Activated naive CD4-positive, alpha-beta T cell treated with anti-CD3 and anti-CD28 coated beads, Interleukin-2, amount 50 U/mL, for 24 hours (primary cell): ENCODE data around the gene FGA.

ENCODE experiments used
- H3K27ac Mint-ChIP-seq: one replicate; pipeline ENCODE4 v1.8.0; 2021; ENCODE audit warnings: mild to moderate bottlenecking, mixed read lengths
- H3K27me3 Mint-ChIP-seq: one replicate; pipeline ENCODE4 v1.8.0; 2021; ENCODE audit warnings: mixed read lengths
- H3K36me3 Mint-ChIP-seq: one replicate; pipeline ENCODE4 v1.8.0; 2021; ENCODE audit warnings: mixed read lengths
- H3K4me1 Mint-ChIP-seq: one replicate; pipeline ENCODE4 v1.8.0; 2021; ENCODE audit warnings: mixed read lengths
- H3K4me3 Mint-ChIP-seq: one replicate; pipeline ENCODE4 v1.8.0; 2021; ENCODE audit warnings: mild to moderate bottlenecking, mixed read lengths
- H3K9me3 Mint-ChIP-seq: one replicate; pipeline ENCODE4 v1.8.0; 2021; ENCODE audit warnings: mixed read lengths

FGA gene

GRCh38 chr4:154590329-154591006 is at the start of gene FGA:
FGA (minus strand) TSS chr4:154590742; CDS start chr4:154590687, 55 bp downstream.
- Mint-ChIP-seq H3K36me3 (no peaks in the 10 kb centered on the region), H3K4me1 (no peaks in the 10 kb centered on the region)

GRCh38 chr4:154634058-154634457 is 43.5 kb upstream of the FGA start:
- Mint-ChIP-seq H3K36me3 (no peaks in the 10 kb centered on the region), H3K4me1 (no peaks in the 10 kb centered on the region), H3K9me3 (no peaks in the 10 kb centered on the region), H3K4me3 (no peak overlapping the region), H3K27ac (no peak overlapping the region), H3K27me3 (peaks cover 18% of the 10 kb centered on the region)

More at GRCh38 chr4:154590329-154591006, at the start of gene FGA:
- H3K27me3 Mint-ChIP-seq, result peaks cover 26% of the 10 kb centered on the region
- no peak within 1 kb of the TSS for H3K4me3 Mint-ChIP-seq
- H3K27ac Mint-ChIP-seq, result no peak within 1 kb of the TSS
- no peaks in the 10 kb centered on the region for H3K9me3 Mint-ChIP-seq

- H3K27me3 Mint-ChIP-seq, result peaks cover 11% of the 10 kb centered on the region
- H3K9me3 Mint-ChIP-seq, result no peaks in the 10 kb centered on the region
- H3K4me3 Mint-ChIP-seq, result no peak overlapping the region
- no peaks in the 10 kb centered on the region for H3K36me3 Mint-ChIP-seq
- no peaks in the 10 kb centered on the region for H3K4me1 Mint-ChIP-seq
- H3K27ac Mint-ChIP-seq, result no peak overlapping the region
Observed at GRCh38 chr4:154631828-154632227, 41.3 kb upstream of the FGA start.

- Mint-ChIP-seq H3K27me3 (peaks cover 15% of the 10 kb centered on the region), H3K4me1 (no peaks in the 10 kb centered on the region), H3K36me3 (no peaks in the 10 kb centered on the region), H3K9me3 (no peaks in the 10 kb centered on the region), H3K4me3 (no peak overlapping the region), H3K27ac (no peak overlapping the region)
Observed at GRCh38 chr4:154630324-154630723, 39.8 kb upstream of the FGA start.

GRCh38 chr4:154626793-154627484 is 36.4 kb upstream of the FGA start:
- no peak overlapping the region for H3K4me3 Mint-ChIP-seq
- no peak overlapping the region for H3K27ac Mint-ChIP-seq

GRCh38 chr4:154625971-154626370 is 35.4 kb upstream of the FGA start:
- peaks cover 6% of the 10 kb centered on the region for H3K27me3 Mint-ChIP-seq
- H3K4me1 Mint-ChIP-seq, result no peaks in the 10 kb centered on the region
- peak overlapping the region; percentile 51 for H3K4me3 Mint-ChIP-seq
- H3K27ac Mint-ChIP-seq, result no peak overlapping the region
- H3K9me3 Mint-ChIP-seq, result no peaks in the 10 kb centered on the region
- H3K36me3 Mint-ChIP-seq, result no peaks in the 10 kb centered on the region

More at GRCh38 chr4:154626793-154627484, 36.4 kb upstream of the FGA start:
- peaks cover 7% of the 10 kb centered on the region for H3K27me3 Mint-ChIP-seq
- no peaks in the 10 kb centered on the region for H3K4me1 Mint-ChIP-seq
- H3K36me3 Mint-ChIP-seq, result no peaks in the 10 kb centered on the region
- H3K9me3 Mint-ChIP-seq, result no peaks in the 10 kb centered on the region

- H3K36me3 Mint-ChIP-seq, result no peaks in the 10 kb centered on the region
- H3K4me1 Mint-ChIP-seq, result no peaks in the 10 kb centered on the region
- no peak overlapping the region for H3K27ac Mint-ChIP-seq
- no peak overlapping the region for H3K4me3 Mint-ChIP-seq
- no peaks in the 10 kb centered on the region for H3K9me3 Mint-ChIP-seq
- H3K27me3 Mint-ChIP-seq, result peaks cover 5% of the 10 kb centered on the region
Observed at GRCh38 chr4:154623995-154624394, 33.5 kb upstream of the FGA start.

GRCh38 chr4:154623436-154623835 is 32.9 kb upstream of the FGA start:
- Mint-ChIP-seq H3K4me1 (no peaks in the 10 kb centered on the region), H3K27ac (no peak overlapping the region), H3K4me3 (no peak overlapping the region), H3K27me3 (peaks cover 5% of the 10 kb centered on the region), H3K9me3 (no peaks in the 10 kb centered on the region), H3K36me3 (no peaks in the 10 kb centered on the region)

GRCh38 chr4:154622598-154622997 is 32.1 kb upstream of the FGA start:
- Mint-ChIP-seq H3K9me3 (no peaks in the 10 kb centered on the region), H3K27ac (no peak overlapping the region), H3K36me3 (no peaks in the 10 kb centered on the region), H3K4me1 (no peaks in the 10 kb centered on the region), H3K27me3 (peaks cover 5% of the 10 kb centered on the region), H3K4me3 (no peak overlapping the region)

GRCh38 chr4:154620111-154620510 is 29.6 kb upstream of the FGA start:
- H3K27ac Mint-ChIP-seq, result no peak overlapping the region
- H3K4me1 Mint-ChIP-seq, result peaks cover 4% of the 10 kb centered on the region
- H3K36me3 Mint-ChIP-seq, result no peaks in the 10 kb centered on the region
- no peaks in the 10 kb centered on the region for H3K27me3 Mint-ChIP-seq
- H3K9me3 Mint-ChIP-seq, result no peaks in the 10 kb centered on the region
- H3K4me3 Mint-ChIP-seq, result no peak overlapping the region

GRCh38 chr4:154618708-154619315 is 28.3 kb upstream of the FGA start:
- Mint-ChIP-seq H3K4me1 (peaks cover 4% of the 10 kb centered on the region), H3K36me3 (no peaks in the 10 kb centered on the region), H3K4me3 (no peak overlapping the region), H3K27ac (no peak overlapping the region), H3K9me3 (no peaks in the 10 kb centered on the region), H3K27me3 (no peaks in the 10 kb centered on the region)

GRCh38 chr4:154617820-154618317 is 27.3 kb upstream of the FGA start:
- Mint-ChIP-seq H3K36me3 (no peaks in the 10 kb centered on the region), H3K9me3 (no peaks in the 10 kb centered on the region), H3K4me3 (no peak overlapping the region), H3K27me3 (no peaks in the 10 kb centered on the region), H3K4me1 (peaks cover 4% of the 10 kb centered on the region), H3K27ac (no peak overlapping the region)

- peaks cover 2% of the 10 kb centered on the region for H3K27me3 Mint-ChIP-seq
- no peaks in the 10 kb centered on the region for H3K9me3 Mint-ChIP-seq
- no peak overlapping the region for H3K4me3 Mint-ChIP-seq
- H3K36me3 Mint-ChIP-seq, result no peaks in the 10 kb centered on the region
- H3K27ac Mint-ChIP-seq, result no peak overlapping the region
- H3K4me1 Mint-ChIP-seq, result peaks cover 4% of the 10 kb centered on the region
Observed at GRCh38 chr4:154616731-154617130, 26.2 kb upstream of the FGA start.

- H3K36me3 Mint-ChIP-seq, result no peaks in the 10 kb centered on the region
- peaks cover 2% of the 10 kb centered on the region for H3K27me3 Mint-ChIP-seq
- no peak overlapping the region for H3K4me3 Mint-ChIP-seq
- H3K9me3 Mint-ChIP-seq, result no peaks in the 10 kb centered on the region
- peaks cover 4% of the 10 kb centered on the region for H3K4me1 Mint-ChIP-seq
- no peak overlapping the region for H3K27ac Mint-ChIP-seq
Observed at GRCh38 chr4:154616287-154616686, 25.7 kb upstream of the FGA start.

- Mint-ChIP-seq H3K4me1 (peaks cover 4% of the 10 kb centered on the region), H3K27me3 (peaks cover 2% of the 10 kb centered on the region), H3K36me3 (no peaks in the 10 kb centered on the region)
Observed at GRCh38 chr4:154615211-154615610, 24.7 kb upstream of the FGA start.

GRCh38 chr4:154614306-154614705 is 23.8 kb upstream of the FGA start:
- Mint-ChIP-seq H3K36me3 (no peaks in the 10 kb centered on the region), H3K4me3 (no peak overlapping the region), H3K27me3 (peaks cover 2% of the 10 kb centered on the region), H3K27ac (no peak overlapping the region), H3K4me1 (peaks cover 4% of the 10 kb centered on the region), H3K9me3 (no peaks in the 10 kb centered on the region)

More at GRCh38 chr4:154615211-154615610, 24.7 kb upstream of the FGA start:
- Mint-ChIP-seq H3K27ac (no peak overlapping the region), H3K4me3 (no peak overlapping the region), H3K9me3 (no peaks in the 10 kb centered on the region)
